ENCODE data around the gene SRSF2.

- TF ChIP-seq CTCF (IDR thresholded peaks at IDR 0.05; ENCODE audit: insufficient read depth, low read length, poor library complexity, severe bottlenecking) (no peak), EZH2phosphoT487 (conservative IDR thresholded peaks at IDR 0.05; ENCODE audit: low read length) (no peak)
Measured at GRCh38 chr17:76709077-76709950, 27.8 kb downstream of the SRSF2 start.
